Occipital lobe (tissue), 1 donor: ENCODE results near the gene HSPBAP1. TPM values are rescaled to one million over a fixed set of nuclear protein-coding genes. Genes with fewer than 3 reads are reported as not detected.

Experiments
- total RNA-seq: library from RNA; depleted of rRNA; stranded (reverse); fragments of >200 nt; gene quantifications from one replicate; pipeline ENCODE4 v1.2.3, GENCODE V29; 2014

Gene HSPBAP1
- total RNA-seq, 1 donor from 2014 or later = 12.9 TPM

Other genes with a start within 250 kb of the HSPBAP1 start
- gene PARP9, start 229.5 kb downstream of the HSPBAP1 start, total RNA-seq = 6.1 TPM
- gene DTX3L, start 229.5 kb downstream of the HSPBAP1 start, total RNA-seq = 4.5 TPM
- gene PARP15, start 216.2 kb downstream of the HSPBAP1 start, total RNA-seq = not detected
- 11.2 TPM for gene PARP14, start 113.0 kb downstream of the HSPBAP1 start, total RNA-seq
- gene SLC49A4, start 1.2 kb upstream of the HSPBAP1 start, total RNA-seq = 32.1 TPM
- gene SEMA5B, start 233.9 kb upstream of the HSPBAP1 start, total RNA-seq = 9.8 TPM